Right ventricle myocardium superior (tissue), 1 donor: ENCODE measurements around the gene RAX2. TPM values are rescaled to one million over a fixed set of nuclear protein-coding genes. Genes with fewer than 3 reads are reported as not detected.

Experiments
- ATAC-seq: fragments of 200-7000 bp; cut with Tn5 transposase; one replicate; pipeline ENCODE4 v1.9.1; 2020; ENCODE audit warnings: mild to moderate bottlenecking; ENCODE audit not compliant: poor library complexity
- DNase-seq: peaks from one replicate; pipeline ENCODE4 v3.0.0-alpha.2; 2020
- intact Hi-C: fragments of 100-400 bp; cut with DNase I; formaldehyde crosslinking; loops from one replicate; pipeline ENCODE4 v1.11.2; 2022
- total RNA-seq: library from RNA; stranded (reverse); fragmentation: NEBNext Ultra II Directional; extraction: Animal tissue kit (Norgen Biotek cat#: 25700); gene quantifications from one replicate; pipeline ENCODE4 v1.2.1, GENCODE V29; 2021
- donor health status: DM: no; HTN: yes; CAD: no; lungs with severe emphysema.

The RAX2 gene
- total RNA-seq, 1 donor from 2014 or later: not detected

DNA sequence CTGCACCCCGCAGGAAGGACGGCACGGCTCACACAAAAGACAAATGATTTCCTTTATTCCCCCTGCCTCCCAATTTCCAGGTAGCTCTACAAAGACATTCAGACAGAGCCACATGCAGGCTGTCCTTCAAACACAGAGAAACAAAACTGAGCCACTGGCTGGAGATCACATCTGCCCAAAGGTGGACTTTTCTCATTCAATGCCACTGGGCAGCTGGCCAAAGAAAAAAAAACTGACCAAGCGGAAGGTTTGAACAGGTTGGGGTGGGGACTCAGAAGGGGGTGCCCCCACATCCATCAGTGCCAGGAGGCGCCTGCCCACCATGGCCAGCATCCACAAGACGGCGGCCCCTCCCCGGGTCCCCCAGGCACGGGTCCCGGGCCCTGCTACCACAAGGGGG lies 32.0 kb upstream of the RAX2 start:
- intact Hi-C loops: no loop called here
- ATAC-seq: no peak

DNA sequence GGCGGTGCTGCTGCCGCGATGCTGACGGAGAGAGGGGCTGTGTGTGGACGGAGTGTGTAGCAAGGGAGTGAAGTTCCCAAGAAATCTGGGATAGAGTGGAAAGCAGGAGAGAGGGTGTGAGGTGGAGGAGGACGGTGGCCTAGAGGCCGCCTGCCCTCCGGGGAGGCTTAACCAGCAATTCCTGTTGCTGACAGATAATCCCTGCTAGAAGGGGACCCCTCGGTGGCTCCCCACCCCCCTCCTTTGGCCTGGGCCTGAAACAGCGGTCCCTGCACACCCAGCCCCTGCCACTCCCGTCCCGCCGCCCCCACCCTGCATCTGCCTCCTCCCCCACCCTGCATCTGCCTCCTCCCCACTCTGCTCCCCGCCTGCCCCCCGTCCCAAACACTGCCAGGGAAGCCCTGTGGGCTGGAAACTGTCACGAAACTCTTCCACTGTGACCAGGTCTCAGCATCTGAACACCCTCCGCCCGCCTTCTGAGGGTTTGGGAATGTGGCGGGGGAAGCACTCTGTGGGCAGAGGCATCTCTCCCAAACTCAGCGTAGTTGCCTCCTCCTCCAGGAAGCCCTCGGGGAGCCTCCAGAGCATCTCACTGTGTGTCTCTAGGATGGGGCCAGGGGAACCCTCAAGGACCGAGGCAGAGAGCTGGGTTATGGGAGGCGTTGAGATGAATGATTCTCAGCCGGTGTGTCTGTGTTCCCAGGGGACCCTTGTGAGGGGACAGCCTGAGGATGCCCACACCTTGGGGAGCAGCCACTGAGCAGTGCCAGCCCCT lies 31.3 kb upstream of the RAX2 start:
- ATAC-seq (no peak), DNase-seq (no peak)
- intact Hi-C loops: no loop called here

More for the DNA sequence above, 32.0 kb upstream of the RAX2 start:
- no peak for DNase-seq

DNA sequence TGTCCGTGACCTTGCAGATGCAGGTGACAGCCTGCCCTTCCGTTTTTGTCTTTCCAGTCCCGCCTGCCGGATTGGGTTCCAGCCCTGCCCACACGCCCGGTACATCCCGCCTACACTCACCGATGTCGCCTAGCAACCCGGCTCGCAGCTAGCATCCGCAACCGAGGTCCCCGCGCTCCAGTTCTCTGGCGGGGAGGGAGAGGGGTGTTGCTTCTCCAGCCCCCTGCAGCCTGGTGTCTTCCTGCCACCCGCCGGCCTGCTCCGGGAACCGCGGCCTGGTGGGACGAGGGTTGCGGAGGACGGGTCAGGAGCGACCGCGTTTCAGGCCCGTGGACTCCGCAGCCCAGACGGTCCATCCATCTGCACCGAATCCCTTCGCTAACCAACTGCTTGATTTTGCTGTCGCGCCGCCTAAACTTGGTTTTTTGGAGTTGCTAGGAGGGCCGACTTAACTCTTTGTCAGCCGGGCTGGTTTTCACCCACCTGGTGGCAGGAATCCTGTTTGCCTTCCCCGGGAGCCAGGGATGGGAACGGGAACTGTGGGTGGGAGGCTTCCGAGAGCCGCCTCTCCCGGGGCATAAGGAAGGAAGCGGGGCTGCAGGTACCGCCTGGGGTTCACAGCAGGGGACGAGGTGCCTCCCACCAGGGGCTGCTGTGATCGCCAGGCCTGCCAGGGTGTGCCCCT lies 29.5 kb upstream of the RAX2 start:
- intact Hi-C loops: no loop called here
- ATAC-seq: peak; percentile 34

DNA sequence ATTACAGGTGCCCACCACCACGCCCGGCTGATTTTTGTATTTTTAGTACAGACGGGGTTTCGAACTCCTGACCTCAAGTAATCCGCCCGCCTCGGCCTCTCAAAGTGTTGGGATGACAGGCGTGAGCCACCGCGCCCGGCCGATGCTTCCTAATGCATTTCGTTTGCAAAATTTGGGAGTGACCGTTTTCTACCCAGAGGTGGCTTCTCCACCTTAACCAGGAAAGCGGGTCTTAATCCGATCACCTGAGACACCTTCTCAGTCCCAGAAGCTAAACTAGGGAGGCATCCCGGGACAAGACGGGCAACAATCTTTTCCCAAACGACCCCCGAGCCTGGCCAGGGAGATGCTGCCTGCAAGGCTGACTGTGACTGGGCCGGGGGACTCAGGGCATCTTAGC lies 29.0 kb upstream of the RAX2 start:
- intact Hi-C loops: no loop called here
- DNase-seq: no peak
- no peak for ATAC-seq

More for the DNA sequence above, 29.5 kb upstream of the RAX2 start:
- DNase-seq: no peak

DNA sequence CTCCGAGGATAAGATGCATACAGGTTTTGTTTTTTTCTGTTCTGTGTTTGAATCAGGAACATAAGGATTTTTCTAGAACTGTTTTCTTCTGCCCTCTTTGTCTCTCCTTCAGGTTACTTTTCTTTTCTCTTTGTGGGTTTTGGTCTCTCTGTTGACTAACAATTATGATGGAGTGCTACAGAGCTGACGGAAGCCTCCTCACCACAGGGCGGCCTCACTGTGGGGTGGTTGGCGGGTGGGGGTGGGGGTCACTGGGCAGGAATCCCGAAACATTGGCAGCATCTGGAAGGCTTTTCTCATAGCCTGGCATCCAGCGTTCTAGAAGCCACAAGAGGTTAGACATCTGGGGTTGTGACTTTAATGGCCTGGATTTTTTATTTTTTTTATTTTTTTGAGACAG lies 26.1 kb upstream of the RAX2 start:
- no peak for ATAC-seq
- no peak for DNase-seq

DNA sequence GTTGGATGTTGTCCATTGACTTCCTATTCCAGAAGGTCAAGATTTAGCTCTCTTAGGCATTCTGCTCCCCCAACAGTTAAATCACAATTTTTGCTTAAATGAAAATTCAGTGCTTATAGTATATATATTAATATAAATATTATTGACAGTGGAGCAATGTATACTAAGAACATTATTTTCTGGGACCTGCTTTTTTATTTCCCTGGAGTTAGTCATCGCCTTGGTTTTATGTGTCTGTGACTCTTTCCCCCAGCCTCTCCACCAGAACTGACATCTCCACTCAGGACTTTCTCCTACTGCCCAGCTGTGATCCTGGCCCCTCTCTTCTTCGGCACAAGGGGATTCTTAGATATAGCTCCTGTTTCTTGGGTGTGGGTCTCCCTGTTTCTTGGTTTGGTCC lies 24.3 kb upstream of the RAX2 start:
- DNase-seq (no peak), ATAC-seq (no peak)
- intact Hi-C loops: no loop called here

More for the DNA sequence above, 26.1 kb upstream of the RAX2 start:
- intact Hi-C loops: no loop called here

DNA sequence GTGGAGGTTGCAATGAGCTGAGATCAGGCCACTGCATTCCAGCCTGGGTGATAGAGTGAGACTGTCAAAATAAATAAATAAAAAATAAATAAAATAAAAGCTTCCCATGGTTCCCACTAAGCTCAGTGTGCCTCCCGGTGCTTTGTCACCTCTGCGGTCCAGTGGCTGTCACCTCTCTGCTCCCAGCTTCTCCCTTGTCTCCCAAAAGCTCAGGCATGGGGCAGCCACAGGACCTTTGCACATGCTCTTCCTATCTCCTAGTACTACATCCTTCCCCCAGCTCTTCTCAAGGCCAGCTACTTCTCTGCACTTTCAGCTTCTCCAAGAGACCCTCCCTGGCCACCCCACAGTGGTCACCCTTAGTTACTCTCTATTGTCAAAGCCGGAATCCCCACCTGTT lies 21.8 kb upstream of the RAX2 start:
- ATAC-seq: no peak
- no peak for DNase-seq
- intact Hi-C loops: no loop called here

DNA sequence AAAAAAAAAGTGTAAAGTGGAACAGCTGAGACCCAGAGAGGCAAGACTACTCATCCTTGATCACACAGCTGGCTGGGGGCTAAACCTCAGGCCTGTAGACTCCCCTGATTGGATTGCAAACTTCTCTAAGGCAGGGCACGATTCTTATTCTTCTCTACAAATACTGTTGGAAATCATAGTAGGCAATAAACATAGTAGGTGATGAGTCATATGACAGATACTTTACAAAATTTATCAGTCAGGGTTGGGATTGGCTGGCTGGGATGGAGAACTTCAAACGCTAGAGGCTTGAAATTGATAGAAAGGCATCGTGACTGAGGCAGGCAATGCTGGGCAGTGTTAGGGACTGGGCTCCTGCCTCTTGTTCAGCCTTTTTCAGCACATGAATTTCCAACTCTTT lies 20.1 kb upstream of the RAX2 start:
- no peak for DNase-seq

DNA sequence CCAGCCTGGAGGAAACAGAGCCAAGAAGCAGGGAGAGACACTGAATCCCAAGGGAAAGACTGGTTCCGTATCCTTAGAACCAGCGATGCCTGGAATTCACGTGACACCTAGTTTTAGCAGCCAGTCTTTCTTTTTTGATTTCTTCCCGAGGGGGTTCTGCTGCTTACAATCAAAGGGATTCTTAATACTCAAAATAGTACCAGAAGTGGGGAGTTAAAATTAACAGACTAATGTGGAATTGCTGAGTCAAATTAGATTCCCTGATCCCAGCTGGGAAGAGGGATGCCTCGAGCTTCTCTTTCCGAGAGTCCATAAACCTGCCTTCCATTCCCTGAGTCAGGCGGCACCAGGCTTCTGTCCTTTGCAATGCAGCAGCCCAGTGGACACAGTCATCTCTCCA lies 18.9 kb upstream of the RAX2 start:
- no peak for DNase-seq
- intact Hi-C loops: no loop called here
- ATAC-seq: no peak

More for the DNA sequence above, 20.1 kb upstream of the RAX2 start:
- ATAC-seq: no peak
- intact Hi-C loops: no loop called here

DNA sequence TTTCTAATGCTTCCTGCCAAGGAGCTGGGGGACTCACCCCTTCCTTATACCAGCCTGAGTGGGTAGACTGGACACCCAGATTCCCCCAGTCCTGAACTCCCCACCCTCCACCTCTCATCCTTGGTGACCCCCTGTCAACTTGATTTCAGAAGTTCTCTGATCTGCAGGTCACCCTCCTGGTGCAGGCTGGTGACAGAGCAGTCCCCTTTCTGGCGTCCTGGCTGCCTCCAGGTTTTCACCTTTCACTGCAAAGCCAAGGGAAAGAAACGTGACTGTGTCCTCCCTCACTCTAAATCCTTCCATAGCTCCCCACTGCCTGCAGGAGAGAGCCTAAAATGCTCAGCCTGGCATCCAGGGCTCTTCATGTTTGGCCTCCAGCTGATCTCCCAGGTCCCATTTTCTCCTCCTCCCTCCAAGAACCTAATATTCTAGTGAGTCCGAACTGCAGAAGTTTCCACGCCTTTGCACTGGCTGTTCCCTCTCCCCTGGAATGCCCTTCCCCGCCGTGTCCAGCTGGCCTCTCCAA lies 18.2 kb upstream of the RAX2 start:
- no peak for DNase-seq
- no peak for ATAC-seq
- intact Hi-C loops: no loop called here

DNA sequence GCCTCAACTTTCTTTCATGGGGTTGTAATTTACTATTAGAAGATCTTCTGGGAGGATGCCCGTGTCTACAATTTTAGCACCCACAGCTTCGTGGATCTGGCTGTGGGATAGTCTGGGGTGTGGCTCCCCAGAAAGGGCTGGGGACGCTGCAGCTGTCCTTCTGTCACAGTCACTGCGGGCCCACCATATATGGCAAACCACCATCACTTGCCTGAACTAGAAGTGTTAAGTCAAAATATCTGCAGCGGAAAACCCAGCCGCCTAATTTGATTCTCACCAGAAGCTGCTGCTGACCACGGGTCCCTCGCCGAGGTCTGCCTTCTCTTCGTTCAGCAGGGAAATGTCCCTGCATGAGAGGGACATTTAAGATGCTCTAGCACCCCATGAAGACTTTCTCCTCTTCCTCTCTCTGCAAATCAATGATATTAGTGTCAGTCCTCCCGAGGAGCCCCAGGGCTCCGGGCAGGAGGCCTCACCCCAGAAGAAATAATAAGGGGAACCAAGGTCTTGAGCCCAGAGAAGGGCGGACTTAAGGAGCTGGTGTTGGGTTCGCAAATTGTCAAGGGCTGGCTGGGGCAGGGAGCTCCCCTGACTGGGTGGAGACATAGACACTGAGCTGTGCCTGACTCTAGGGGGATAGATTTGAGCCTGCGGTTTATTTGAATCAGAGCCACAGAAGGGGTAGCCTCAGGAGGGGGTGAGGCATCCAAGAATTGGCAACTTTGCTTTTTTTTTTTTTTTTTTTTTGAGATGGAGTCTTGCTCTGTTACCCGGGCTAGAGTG lies 17.2 kb upstream of the RAX2 start:
- no peak for DNase-seq

DNA sequence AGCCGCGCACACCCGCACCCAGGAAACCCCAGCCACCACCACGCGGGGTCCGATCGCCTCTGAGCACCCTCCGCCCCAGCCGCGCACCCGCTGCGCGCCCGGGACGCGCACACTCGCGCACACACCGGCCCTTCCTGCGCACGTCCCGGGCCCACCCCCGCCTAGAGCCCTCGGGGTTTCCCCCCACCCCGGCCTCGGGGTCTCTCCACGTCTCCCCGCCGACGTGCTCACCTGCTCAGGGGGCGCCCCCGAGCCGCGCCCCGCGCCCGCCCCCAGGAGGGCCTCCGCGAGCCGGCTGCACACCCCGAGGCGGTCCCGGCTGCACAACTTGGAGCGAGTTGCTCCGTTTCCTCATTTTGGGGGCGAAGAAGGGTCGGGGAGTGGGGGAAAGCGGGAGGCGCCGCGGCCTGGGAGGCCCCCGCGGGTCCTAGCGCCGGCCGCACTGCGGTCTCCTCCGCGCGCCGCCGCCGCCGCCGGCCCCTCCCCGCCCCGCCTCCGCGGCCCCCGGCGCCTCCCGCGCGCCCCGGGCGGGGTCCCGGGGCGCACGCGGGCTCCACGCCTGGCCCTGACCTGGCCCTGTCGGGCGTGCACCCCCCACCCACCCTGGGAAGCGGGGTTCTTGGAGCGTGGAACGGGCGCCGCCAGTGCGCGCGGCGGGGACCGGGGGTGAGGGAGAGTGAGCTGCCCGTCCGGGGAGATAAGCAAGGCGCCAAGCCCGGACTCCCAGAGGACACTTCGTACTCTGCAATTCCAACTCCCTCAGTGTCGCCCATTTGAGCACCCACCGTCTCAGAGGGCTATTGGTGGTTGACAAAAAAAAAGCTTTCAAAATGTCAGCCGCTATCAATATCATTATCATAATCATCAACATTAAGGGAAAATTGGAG lies 14.2 kb upstream of the RAX2 start, which contains the start of gene MATK:
MATK (minus strand) TSS at position 444 of the 887 bp plus-strand sequence. CDS start 1,246 bp downstream, outside the sequence.
- no peak for DNase-seq
- ATAC-seq: no peak
- intact Hi-C loops: no loop called here

More for the DNA sequence above, 17.2 kb upstream of the RAX2 start:
- intact Hi-C loops: no loop called here
- no peak for ATAC-seq

DNA sequence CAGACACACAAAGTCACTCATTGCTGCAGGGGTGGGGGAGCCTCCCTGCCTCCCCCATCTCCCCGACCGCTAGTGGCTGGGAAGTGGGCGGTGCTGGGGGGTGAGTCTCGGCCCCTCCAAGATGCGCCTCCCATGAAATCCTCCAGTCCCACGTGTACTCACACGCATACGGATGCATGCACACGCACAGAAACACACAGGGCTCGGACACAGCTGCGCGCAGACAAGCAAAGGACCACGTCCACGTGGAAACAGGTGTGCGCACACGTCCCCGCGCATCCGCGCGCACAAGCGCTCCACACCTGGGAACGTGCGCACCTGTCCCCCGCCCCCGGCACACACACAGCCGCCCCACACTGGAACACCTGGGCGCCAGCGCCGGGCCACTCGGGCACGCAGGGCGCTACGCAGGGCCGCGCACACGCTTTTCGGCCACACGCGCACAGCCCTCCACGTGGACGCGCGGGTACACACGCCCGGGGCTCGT lies 13.5 kb upstream of the RAX2 start:
- DNase-seq (no peak), ATAC-seq (no peak)
- intact Hi-C loops: no loop called here

DNA sequence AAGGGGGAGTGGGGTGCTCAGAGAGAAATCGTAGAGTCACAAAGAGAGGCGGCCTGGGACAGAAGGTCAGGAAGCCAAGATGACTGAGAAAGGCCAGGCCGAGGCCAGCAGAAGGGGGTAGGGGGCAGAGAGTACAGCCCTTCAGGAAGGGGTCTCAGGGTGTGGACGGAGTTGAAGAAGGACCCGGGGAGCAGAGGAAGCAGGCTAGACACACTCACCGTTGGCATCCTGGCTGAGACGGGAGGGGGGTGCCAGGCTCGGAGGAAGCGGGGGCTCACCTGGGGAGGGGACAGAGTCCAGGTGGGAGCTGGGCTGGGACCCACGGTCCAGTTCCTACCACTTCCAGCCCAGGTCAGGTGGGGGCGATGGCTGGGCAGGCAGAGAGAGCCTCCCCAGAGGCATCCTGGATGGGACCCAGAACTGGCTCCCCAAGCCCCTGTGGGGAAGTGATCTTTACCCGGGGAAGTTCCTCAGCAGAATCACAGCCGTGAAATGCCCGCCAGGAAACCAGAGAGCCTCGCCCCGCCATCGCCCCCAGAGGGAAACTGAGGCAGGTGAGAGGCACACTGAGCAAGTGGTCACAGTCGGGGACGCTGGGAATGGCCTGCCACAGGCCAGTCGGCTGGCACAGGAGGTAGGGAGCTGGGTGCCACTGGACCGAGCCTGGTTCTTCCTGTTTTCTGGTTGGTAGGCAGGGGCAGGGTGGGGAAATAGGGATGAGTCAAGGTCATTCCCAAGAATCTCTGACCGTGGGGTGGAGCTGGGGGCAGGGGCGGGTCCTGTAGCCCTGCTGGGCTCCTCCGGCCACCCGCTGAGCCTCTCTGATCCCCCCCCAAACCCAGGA lies 12.8 kb upstream of the RAX2 start:
- no peak for ATAC-seq
- intact Hi-C loops: no loop called here
- DNase-seq: no peak

DNA sequence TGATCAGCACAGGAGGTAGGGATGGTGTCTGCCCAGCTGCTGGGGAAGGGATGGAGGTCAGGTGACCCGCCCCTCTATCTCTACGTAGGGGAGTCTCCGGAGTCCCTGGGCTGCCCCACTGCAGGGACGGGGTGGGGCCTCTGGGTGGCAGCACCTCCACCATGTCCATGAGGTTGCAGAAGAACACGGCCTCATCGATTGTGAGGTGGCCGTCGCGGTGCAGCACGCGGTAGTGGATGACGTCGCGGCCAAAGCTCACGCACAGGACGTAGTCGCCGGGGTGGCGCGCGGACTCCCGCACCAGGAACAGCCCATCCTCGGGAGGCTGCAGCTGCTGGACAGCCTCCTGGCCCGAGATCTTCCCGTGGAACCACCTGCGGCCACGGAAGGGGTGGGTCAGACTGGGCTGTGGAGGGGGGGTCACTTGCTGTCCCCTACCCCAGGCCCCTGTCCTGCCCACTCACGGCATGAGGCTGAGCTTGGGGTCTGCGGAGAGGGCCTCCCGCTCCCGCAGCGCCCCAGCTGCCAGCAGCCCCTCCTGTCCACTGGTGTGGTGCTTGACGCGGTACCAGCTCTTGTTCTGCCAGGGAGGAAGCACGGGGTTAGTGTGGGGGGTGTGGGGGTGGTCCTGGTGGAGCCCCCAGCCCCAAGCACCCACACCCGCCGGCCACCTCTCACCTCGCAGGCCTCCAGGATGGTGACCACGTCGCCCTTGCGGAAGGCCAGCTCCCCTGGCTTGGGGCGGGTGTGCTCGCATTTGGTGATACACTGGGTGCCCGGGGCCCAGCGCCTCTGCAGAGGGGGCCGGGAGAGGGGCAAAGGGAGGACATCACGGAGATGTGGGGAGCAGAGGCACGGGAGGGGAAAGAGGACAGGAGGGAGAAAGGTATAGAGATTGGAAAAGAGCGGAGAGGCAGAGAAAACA lies 11.9 kb upstream of the RAX2 start:
- intact Hi-C loops: no loop called here
- ATAC-seq: no peak
- no peak for DNase-seq

DNA sequence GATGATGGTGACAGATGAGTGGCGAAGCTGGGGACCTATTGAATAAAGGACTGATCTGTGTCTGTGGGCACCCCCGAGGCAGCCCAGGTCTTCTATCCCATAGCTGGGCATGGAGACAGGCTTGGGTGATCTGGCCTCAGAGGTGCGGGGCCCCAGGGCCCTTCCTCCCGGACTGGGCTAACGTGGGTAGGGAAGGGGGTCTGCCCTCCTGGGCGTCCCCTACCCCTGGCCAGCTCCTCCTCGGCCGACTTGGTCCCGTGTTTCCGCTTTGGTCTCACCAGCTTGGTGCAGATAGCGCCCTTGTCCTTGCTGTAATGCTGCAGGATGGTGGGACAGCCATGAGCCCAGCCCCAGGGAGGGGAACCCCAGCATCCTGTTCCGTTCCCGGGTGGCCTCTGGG lies 10.9 kb upstream of the RAX2 start:
- intact Hi-C loops: no loop called here
- ATAC-seq: no peak
- DNase-seq: no peak
